GM19238 (cell line): ENCODE measurements around the gene CYP4F8.
A peak's percentile ranks its signal among the peaks of the same experiment; 100 is the strongest.

ENCODE experiments used
- DNase-seq: peaks from one replicate; pipeline ENCODE4 v3.0.0; 2011; ENCODE audit warnings: low spot score; ENCODE audit not compliant: insufficient read length

The CYP4F8 gene

GRCh38 chr19:15616183-15616582 is 1.2 kb downstream of the CYP4F8 start:
- DNase-seq: no peak

- no peak for DNase-seq
Measured at GRCh38 chr19:15616627-15617270, 1.7 kb downstream of the CYP4F8 start.

- no peak for DNase-seq
Measured at GRCh38 chr19:15618321-15618720, 3.3 kb downstream of the CYP4F8 start.

GRCh38 chr19:15621801-15622200 is 6.8 kb downstream of the CYP4F8 start:
- no peak for DNase-seq

GRCh38 chr19:15622991-15623390 is 8.0 kb downstream of the CYP4F8 start:
- DNase-seq: no peak

GRCh38 chr19:15623711-15624318 is 8.8 kb downstream of the CYP4F8 start:
- DNase-seq: no peak

DNA sequence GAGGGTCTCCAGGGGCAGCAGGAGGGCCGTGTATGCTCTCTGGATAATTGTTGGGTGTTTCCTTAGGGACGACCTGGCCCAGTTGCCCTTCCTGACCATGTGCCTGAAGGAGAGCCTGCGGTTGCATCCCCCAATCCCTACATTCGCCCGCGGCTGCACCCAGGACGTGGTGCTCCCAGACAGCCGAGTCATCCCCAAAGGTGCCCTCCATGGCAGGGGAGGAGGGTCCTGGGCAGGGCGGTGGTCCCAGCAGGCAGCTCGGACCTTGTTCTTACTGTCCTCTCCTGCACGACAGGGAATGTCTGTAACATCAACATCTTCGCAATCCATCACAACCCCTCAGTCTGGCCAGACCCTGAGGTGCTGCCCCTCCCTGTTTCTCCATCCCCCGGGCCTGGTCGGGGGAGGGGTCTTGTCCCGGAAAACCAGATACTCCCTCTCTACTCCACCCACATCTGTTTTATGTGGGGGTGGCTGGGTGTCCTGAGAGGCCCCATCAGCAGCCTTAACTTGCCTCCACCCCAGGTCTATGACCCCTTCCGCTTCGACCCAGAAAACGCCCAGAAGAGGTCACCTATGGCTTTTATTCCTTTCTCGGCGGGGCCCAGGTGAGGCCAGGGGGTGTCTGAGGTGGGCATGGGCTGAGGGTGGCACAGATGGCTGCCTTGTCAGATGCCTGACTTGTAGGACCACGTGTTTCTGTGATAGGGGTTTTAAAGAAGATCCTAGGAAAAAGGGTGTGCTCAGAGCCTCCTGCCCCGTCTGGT is 13.4 kb downstream of the CYP4F8 start:
- no peak for DNase-seq

GRCh38 chr19:15629003-15629880 is 14.2 kb downstream of the CYP4F8 start:
- DNase-seq: peak; percentile 73

- DNase-seq: no peak
Measured at GRCh38 chr19:15631817-15632216, 16.8 kb downstream of the CYP4F8 start.

- DNase-seq: no peak
Measured at GRCh38 chr19:15633082-15633835, 18.2 kb downstream of the CYP4F8 start.

GRCh38 chr19:15634105-15634504 is 19.1 kb downstream of the CYP4F8 start:
- DNase-seq: no peak

DNA sequence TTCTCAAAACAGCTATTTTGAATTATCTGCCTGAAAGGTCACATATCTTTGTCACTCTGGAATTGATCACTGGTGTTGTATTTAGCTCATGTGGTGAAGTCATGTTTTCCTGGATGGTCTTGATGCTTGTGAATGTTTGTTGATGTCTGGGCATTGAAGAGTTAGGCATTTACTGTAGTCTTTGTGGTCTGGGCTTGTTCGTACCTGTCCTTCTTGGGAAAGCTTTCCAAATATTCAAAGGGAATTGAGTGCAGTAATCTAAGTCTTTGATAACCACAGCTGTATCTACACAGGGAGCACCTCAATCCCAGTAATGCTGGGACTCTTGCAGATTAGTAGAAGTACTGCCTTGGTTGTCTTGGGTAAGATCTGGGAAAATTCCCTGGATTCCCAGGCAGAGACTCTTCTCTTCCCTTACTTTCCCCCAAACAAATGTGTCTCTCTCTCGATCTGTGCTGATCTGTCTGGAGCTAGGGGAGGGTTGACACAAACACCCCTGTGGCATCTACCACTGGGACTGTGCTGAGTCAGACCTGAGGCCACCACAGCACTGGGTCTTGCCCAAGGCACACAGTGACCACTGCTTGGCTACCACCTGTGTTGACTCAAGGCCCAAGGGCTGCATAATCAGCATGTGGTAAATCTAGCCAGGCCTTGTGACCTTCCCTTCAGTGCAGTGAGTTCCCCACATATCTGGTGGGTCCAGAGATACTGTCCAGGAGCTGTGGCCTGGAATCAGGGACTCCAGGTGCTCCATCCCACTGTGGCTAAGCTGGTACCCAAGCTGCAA is 20.2 kb downstream of the CYP4F8 start:
- no peak for DNase-seq

GRCh38 chr19:15636026-15636425 is 21.0 kb downstream of the CYP4F8 start:
- no peak for DNase-seq

- DNase-seq: no peak
Measured at GRCh38 chr19:15639596-15639995, 24.6 kb downstream of the CYP4F8 start.

GRCh38 chr19:15640294-15640903 is 25.4 kb downstream of the CYP4F8 start, which contains the start of gene CYP4F3:
Gene CYP4F3, plus strand, starts transcription at chr19:15640897. Its CDS starts 519 bp downstream, at chr19:15641416.
- no peak for DNase-seq

DNA sequence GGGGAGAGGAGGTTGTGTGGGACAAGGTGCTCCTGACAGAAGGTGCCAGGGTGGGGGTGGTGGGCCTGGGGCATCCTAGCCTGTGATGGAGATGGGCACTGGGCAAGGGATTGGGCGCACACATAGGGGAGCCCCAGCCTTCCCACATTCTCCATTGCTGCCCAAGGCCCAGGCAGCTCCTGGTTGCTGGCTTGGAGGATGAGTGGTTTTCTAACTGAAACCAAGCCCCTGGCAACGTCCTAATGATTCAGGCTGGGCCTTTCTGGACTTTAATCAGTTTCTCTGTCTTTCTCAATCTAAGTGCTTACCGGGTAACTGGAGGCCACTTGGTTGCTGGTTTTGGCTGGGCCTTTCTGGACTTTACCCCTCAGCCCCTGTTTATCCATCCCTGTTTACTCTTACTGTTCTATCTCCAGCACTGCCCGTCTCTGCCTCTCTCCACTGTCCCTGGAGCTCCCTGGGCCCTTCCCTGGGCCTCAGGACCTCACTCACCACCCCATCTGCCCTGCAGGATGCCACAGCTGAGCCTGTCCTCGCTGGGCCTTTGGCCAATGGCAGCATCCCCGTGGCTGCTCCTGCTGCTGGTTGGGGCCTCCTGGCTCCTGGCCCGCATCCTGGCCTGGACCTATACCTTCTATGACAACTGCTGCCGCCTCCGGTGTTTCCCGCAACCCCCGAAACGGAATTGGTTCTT is 26.0 kb downstream of the CYP4F8 start:
- DNase-seq: no peak

GRCh38 chr19:15641901-15642491 is 27.0 kb downstream of the CYP4F8 start:
- DNase-seq: no peak

DNA sequence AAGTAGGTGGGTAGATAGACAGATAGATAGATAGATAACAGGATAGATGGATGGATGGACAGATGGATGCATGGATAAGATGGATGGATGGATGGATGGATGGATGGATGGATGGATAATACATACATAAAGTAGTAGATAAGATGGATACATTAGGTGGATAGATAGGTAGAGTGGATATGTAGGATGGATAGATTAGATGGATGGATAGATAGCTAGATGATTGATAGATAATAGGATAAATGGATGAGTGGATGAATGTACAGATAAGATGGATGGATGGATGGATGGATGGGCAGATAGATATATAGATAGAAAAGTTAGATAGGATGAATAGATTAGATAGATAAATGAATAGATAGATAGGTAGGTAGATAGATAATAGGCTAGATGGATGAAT is 27.8 kb downstream of the CYP4F8 start:
- no peak for DNase-seq

DNA sequence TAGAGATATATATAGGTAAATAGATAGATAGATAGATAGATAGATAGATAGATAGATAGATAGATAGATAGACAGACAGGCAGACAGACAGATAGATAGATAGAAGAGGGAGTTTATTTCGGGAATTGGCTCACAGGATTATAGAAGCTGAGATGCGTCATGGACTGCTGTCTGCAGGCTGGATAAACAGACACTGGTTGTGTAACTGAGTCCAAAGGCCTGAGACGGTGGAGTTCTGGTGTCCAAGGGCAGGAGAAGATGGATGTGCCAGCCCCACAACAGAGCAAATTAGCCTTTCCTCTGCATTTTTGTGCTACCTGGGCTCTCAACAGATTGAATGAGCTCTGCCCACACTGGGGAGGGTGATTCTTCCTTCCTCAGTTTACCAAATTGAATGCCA is 28.4 kb downstream of the CYP4F8 start:
- DNase-seq: no peak
